ENCODE data around the gene GOLGA6L7. TPM values are rescaled to one million over a fixed set of nuclear protein-coding genes. Genes with fewer than 3 reads are reported as not detected.

Gene GOLGA6L7
- total and polyA plus RNA-seq, 2 of the 8 experiments (the other 6 are each of a cell fraction or from before 2014, with no cell fraction given) = not detected

GRCh38 chr15:28888900-28889299 is 40.5 kb upstream of the GOLGA6L7 start:
- no peak overlapping the region for H4K91ac ChIP-seq (replicated peaks; ENCODE audit: insufficient read length, low read length)
- no peak overlapping the region for H3K4me3 ChIP-seq (ENCODE audit: extremely low read depth in 1 of 4, insufficient read depth in 2 of 4, low read depth in 3 of 4, low read length in 4 of 4)
- DNase-seq (ENCODE audit: low read depth in 1 of 2, low spot score in 2 of 2) (no peak), FAIRE-seq (no peak)
- no peak overlapping the region for H2BK12ac ChIP-seq (ENCODE audit: low read depth, low read length)
- no peak overlapping the region for H3K18ac ChIP-seq (ENCODE audit: extremely low read depth, low read length)
- POLR2A ChIA-PET (ENCODE audit: partially characterized antibody) = no interaction called here
- H3K9ac ChIP-seq (replicated peaks in 1 of 4; ENCODE audit: extremely low read depth in 1 of 4, low read depth in 3 of 4, low read length in 3 of 4) = no peak overlapping the region
- H3K36me3 ChIP-seq (ENCODE audit: control insufficient read depth in 2 of 4, insufficient read depth in 4 of 4, low read length in 3 of 4) = no peaks in the 10 kb centered on the region
- H3K23ac ChIP-seq (ENCODE audit: insufficient read length) = no peak overlapping the region
- H2AFZ ChIP-seq (ENCODE audit: low read length) = no peak overlapping the region
- H2BK15ac ChIP-seq (ENCODE audit: low read length) = no peak overlapping the region
- no peak overlapping the region for H4K8ac ChIP-seq (ENCODE audit: extremely low read depth, insufficient read depth, low read length)
- no peak overlapping the region for H3K4ac ChIP-seq (replicated peaks; ENCODE audit: insufficient read length, low read depth, low read length)
- no peak overlapping the region for H3K14ac ChIP-seq (ENCODE audit: insufficient read length)
- H4K20me1 ChIP-seq (replicated peaks in 1 of 2; ENCODE audit: control insufficient read depth in 1 of 2, insufficient read depth in 2 of 2, low read length in 2 of 2) = no peaks in the 10 kb centered on the region
- no peak overlapping the region for H2BK120ac ChIP-seq (replicated peaks; ENCODE audit: low read depth, low read length)
- no peaks in the 10 kb centered on the region; the same call in 1 of the 2 replicates for H3K79me1 ChIP-seq (ENCODE audit: low read depth, low read length)
- no peaks in the 10 kb centered on the region for H3K79me2 ChIP-seq (ENCODE audit: control insufficient read depth in 1 of 2, insufficient read depth in 2 of 2, low read length in 2 of 2)
- no peak overlapping the region for H2BK20ac ChIP-seq (ENCODE audit: low read length)
- CTCF ChIA-PET (ENCODE audit: partially characterized antibody) = interaction anchor here (0.7 to 2.2 kb wide), 2 partner anchors 14 to 17 kb away, joined by 3 to 11 read pairs; no protein-coding TSS in a partner anchor
- 94% methylated on average over 8 of the region's 10 CpGs; no CpG with 5 or more reads in 1 of the 2 experiments for WGBS, 2 experiments (ENCODE audit: extremely low coverage in 1 of 2, insufficient coverage in 1 of 2, insufficient read length in 1 of 2, insufficient replicate concordance in 2 of 2, low coverage in 1 of 2, low lambda C conversion rate in 2 of 2, missing lambda C conversion rate in 1 of 2)
- no peak overlapping the region for H3K56ac ChIP-seq (replicated peaks; ENCODE audit: insufficient read length, low read depth, low read length)
- no peak overlapping the region for H3K27ac ChIP-seq (ENCODE audit: low read depth, low read length)
- TF ChIP-seq EP300 (IDR thresholded peaks at IDR 0.05; ENCODE audit: borderline replicate concordance in 1 of 2, low read depth in 2 of 2, low read length in 2 of 2) (no peak), RAD21 (IDR thresholded peaks at IDR 0.05 in 1 of 2, conservative IDR thresholded peaks at IDR 0.05 in 1 of 2; ENCODE audit: low read depth in 2 of 2, low read length in 2 of 2) (no peak), TEAD4 (IDR thresholded peaks at IDR 0.05; ENCODE audit: low read depth, low read length) (no peak), CBX8 (IDR thresholded peaks at IDR 0.05; ENCODE audit: borderline replicate concordance, low read depth, low read length) (no peak), KDM5A (IDR thresholded peaks at IDR 0.05; ENCODE audit: low read length) (no peak), MAX (IDR thresholded peaks at IDR 0.05) (no peak), SP1 (IDR thresholded peaks at IDR 0.05; ENCODE audit: low read depth, low read length) (no peak), POLR2AphosphoS5 (IDR thresholded peaks at IDR 0.05; ENCODE audit: low read depth, low read length) (no peak), RNF2 (IDR thresholded peaks at IDR 0.05; ENCODE audit: borderline replicate concordance, low read depth, low read length, missing control alignments, poor library complexity, severe bottlenecking) (no peak)
- no peaks in the 10 kb centered on the region for H3K9me3 ChIP-seq (ENCODE audit: insufficient read depth in 2 of 2, low read depth in 1 of 2, low read length in 1 of 2)
- no peak overlapping the region for H4K5ac ChIP-seq (ENCODE audit: insufficient read length, low read depth, low read length)
- no peak overlapping the region for H3K4me2 ChIP-seq (ENCODE audit: insufficient read depth in 1 of 2, low read depth in 2 of 2, low read length in 2 of 2)
- H3K27me3 ChIP-seq (replicated peaks in 1 of 4; ENCODE audit: control insufficient read depth in 3 of 4, extremely low read depth in 1 of 4, insufficient read depth in 3 of 4, low read length in 3 of 4) = peaks cover 7 to 34% (median 29%) of the 10 kb centered on the region in 4 experiments; a peak in 6 of 7 replicates
- H2BK5ac ChIP-seq (ENCODE audit: low read depth, low read length) = no peak overlapping the region
- H3K23me2 ChIP-seq (ENCODE audit: low read depth, low read length) = peaks cover 3% of the 10 kb centered on the region; the same call in 1 of the 2 replicates
- H2AK5ac ChIP-seq (ENCODE audit: low read depth, low read length) = 0 out of 2 replicates have a peak overlapping the region, but pooled peaks have one; percentile 9
- peaks cover 0 to 8% (median 4%) of the 10 kb centered on the region in 4 experiments; a peak in 4 of 7 replicates for H3K4me1 ChIP-seq (replicated peaks in 1 of 4; ENCODE audit: control insufficient read depth in 3 of 4, insufficient read depth in 4 of 4, low read length in 3 of 4)
